AG04449 (cell line): ENCODE results near the gene SNAPIN.

ENCODE experiments used
- CTCF ChIA-PET: fragments of 350-600 bp; formaldehyde crosslinking; extraction: SDS; loops from one replicate; lab custom pipeline; 2021; ENCODE audit warnings: antibody characterized with exemption; lab: Yijun Ruan, JAX
- POLR2A ChIA-PET: fragments of 400-600, 350-600 bp; formaldehyde crosslinking; extraction: SDS; loops from one replicate; lab custom pipeline; 2020; ENCODE audit warnings: antibody characterized with exemption, inconsistent platforms; lab: Yijun Ruan, JAX
- DNase-seq: peaks from one replicate; pipeline ENCODE4 v3.0.0-alpha.2; 2010; ENCODE audit warnings: low read depth, low spot score
- H3K4me3 ChIP-seq: 2 replicates; pipeline ENCODE4 v1.5.1; 2011; ENCODE audit warnings: low read depth, mild to moderate bottlenecking, control low read depth, low read length
- TF ChIP-seq, protein P1 (sequence below): IDR thresholded peaks from one replicate; pipeline ENCODE4 v1.5.1; 2011; ENCODE audit warnings: mild to moderate bottlenecking, moderate library complexity, low read length, control low read depth, inconsistent platforms; ENCODE audit not compliant: insufficient read depth; ENCODE audit errors: missing control alignments

SNAPIN gene

GRCh38 chr1:153678519-153679336, 20.2 kb downstream of the SNAPIN start, which contains the start of gene NPR1:
Gene NPR1 (plus strand): TSS chr1:153678688. CDS start chr1:153679109, 421 bp downstream.
- TF ChIP-seq, protein P1, sequence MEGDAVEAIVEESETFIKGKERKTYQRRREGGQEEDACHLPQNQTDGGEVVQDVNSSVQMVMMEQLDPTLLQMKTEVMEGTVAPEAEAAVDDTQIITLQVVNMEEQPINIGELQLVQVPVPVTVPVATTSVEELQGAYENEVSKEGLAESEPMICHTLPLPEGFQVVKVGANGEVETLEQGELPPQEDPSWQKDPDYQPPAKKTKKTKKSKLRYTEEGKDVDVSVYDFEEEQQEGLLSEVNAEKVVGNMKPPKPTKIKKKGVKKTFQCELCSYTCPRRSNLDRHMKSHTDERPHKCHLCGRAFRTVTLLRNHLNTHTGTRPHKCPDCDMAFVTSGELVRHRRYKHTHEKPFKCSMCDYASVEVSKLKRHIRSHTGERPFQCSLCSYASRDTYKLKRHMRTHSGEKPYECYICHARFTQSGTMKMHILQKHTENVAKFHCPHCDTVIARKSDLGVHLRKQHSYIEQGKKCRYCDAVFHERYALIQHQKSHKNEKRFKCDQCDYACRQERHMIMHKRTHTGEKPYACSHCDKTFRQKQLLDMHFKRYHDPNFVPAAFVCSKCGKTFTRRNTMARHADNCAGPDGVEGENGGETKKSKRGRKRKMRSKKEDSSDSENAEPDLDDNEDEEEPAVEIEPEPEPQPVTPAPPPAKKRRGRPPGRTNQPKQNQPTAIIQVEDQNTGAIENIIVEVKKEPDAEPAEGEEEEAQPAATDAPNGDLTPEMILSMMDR = no peak
- peak within 1 kb of the TSS; percentile 39 for H3K4me3 ChIP-seq
- POLR2A ChIA-PET = no interaction called here
- DNase-seq = no peak
- CTCF ChIA-PET = interaction anchor here (0.7 to 8.9 kb wide), 27 partner anchors 10 to 312 kb away, joined by 3 to 118 read pairs (median 5); partner anchors contain the start of genes CREB3L4, JTB, RAB13 and RPS27

DNA sequence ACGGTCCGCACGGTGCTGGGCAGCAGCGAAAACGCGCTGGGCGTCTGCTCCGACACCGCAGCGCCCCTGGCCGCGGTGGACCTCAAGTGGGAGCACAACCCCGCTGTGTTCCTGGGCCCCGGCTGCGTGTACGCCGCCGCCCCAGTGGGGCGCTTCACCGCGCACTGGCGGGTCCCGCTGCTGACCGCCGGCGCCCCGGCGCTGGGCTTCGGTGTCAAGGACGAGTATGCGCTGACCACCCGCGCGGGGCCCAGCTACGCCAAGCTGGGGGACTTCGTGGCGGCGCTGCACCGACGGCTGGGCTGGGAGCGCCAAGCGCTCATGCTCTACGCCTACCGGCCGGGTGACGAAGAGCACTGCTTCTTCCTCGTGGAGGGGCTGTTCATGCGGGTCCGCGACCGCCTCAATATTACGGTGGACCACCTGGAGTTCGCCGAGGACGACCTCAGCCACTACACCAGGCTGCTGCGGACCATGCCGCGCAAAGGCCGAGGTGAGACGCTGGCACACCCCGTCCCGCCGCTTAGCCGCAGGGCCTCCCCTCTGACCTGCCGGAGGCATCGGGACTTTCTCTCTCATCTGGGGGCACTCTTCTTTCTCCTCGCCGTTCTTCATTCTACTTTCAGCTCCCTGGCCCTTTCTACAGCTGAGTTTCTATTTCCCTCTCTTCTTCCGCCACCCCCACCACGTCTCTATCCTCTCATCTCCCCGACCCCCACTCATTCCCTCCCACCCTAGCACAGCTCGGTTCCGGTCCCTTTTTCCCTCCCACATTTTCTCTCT, 21.0 kb downstream of the SNAPIN start:
- H3K4me3 ChIP-seq = peak overlapping the region; percentile 34
- DNase-seq = no peak
- TF ChIP-seq, protein P1 = peak; percentile 13
- ChIA-PET CTCF (interaction anchor here (0.8 to 8.9 kb wide), 12 partner anchors 15 to 312 kb away, joined by 3 to 118 read pairs (median 4); partner anchors contain the start of genes JTB, RAB13 and RPS27), POLR2A (no interaction called here)

GRCh38 chr1:153680120-153680403, 21.6 kb downstream of the SNAPIN start:
- ChIA-PET POLR2A (no interaction called here), CTCF (interaction anchor here (0.9 to 8.4 kb wide), 8 partner anchors 16 to 311 kb away, joined by 3 to 71 read pairs (median 4); partner anchors contain the start of genes JTB, RAB13 and RPS27)
- no peak for DNase-seq
- TF ChIP-seq, protein P1 = no peak
- no peak overlapping the region for H3K4me3 ChIP-seq

DNA sequence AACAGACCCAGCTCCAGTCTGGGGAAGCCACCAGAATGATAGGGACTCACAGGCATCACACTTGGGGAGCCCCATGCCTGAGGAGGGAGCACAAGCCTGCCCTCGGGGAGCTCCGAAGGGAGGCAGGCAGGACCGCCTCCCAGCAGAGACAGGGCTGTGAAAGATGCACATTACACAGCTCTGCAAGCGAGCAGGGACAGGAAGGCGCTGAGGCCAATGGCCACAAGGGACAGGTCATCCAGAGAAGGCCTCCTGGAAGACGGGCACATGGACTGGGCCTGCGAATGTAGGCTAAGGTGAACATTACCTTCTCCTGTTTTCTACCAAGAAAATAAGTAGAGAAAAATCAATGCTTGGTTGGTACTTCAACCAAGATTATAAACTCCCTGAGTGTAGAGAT, 24.2 kb downstream of the SNAPIN start:
- CTCF ChIA-PET = interaction anchor here (4.5 kb wide), 1 partner anchor 67 kb away, joined by 20 read pairs; no protein-coding TSS in a partner anchor
- DNase-seq = no peak
- no peak overlapping the region for H3K4me3 ChIP-seq
- TF ChIP-seq, protein P1 = no peak
- POLR2A ChIA-PET = no interaction called here

GRCh38 chr1:153683854-153684253, 25.4 kb downstream of the SNAPIN start:
- TF ChIP-seq, protein P1 = no peak
- ChIA-PET POLR2A (no interaction called here), CTCF (interaction anchor here (1.8 to 4.5 kb wide), 3 partner anchors 8 to 66 kb away, joined by 4 to 20 read pairs (median 6); no protein-coding TSS in a partner anchor)
- no peak overlapping the region for H3K4me3 ChIP-seq
- DNase-seq = no peak

GRCh38 chr1:153684892-153685291, 26.4 kb downstream of the SNAPIN start:
- DNase-seq = no peak
- ChIA-PET POLR2A (interaction anchor here (0.6 kb wide), 1 partner anchor 31 kb away, joined by 3 read pairs; no protein-coding TSS in a partner anchor), CTCF (interaction anchor here (1.8 to 2.5 kb wide), 2 partner anchors 8 to 9 kb away, joined by 4 to 6 read pairs; no protein-coding TSS in a partner anchor)
- TF ChIP-seq, protein P1 = no peak
- no peak overlapping the region for H3K4me3 ChIP-seq
